ENCODE measurements around the gene C12orf75.

DNA sequence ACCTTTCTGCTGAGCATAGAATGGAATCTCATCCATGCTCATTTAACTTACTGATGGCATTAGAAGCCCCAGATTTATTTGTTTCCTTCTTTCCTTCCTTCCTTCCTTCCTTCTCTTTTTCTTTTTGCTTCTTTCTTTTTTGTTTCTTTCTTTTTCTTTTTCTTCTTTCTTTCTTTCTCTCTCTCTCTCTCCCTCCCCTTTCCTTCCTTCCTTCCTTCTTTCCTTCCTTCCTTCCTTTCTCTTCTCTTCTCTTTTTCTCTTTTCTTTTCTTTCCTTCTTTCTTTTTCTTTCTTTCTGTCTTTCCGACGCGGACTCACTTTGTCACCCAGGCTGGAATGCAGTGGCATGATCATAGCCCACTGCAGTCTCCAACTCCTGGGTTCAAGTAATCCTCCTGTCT is 55.9 kb downstream of the C12orf75 start:
- TF ChIP-seq, protein P1, sequence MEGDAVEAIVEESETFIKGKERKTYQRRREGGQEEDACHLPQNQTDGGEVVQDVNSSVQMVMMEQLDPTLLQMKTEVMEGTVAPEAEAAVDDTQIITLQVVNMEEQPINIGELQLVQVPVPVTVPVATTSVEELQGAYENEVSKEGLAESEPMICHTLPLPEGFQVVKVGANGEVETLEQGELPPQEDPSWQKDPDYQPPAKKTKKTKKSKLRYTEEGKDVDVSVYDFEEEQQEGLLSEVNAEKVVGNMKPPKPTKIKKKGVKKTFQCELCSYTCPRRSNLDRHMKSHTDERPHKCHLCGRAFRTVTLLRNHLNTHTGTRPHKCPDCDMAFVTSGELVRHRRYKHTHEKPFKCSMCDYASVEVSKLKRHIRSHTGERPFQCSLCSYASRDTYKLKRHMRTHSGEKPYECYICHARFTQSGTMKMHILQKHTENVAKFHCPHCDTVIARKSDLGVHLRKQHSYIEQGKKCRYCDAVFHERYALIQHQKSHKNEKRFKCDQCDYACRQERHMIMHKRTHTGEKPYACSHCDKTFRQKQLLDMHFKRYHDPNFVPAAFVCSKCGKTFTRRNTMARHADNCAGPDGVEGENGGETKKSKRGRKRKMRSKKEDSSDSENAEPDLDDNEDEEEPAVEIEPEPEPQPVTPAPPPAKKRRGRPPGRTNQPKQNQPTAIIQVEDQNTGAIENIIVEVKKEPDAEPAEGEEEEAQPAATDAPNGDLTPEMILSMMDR (IDR thresholded peaks at IDR 0.05) = no peak
- TF ChIP-seq POLR2A (IDR thresholded peaks at IDR 0.05) = no peak
